ENCODE results near the gene PEBP1. TPM values are rescaled to one million over a fixed set of nuclear protein-coding genes. Genes with fewer than 3 reads are reported as not detected.

Gene PEBP1
- total RNA-seq, 1 donor = 156 TPM

GRCh38 chr12:118187751-118188435 is 52.0 kb downstream of the PEBP1 start:
- H3K4me3 ChIP-seq (ENCODE audit: low read depth, low read length) = no peak overlapping the region
- TF ChIP-seq CTCF (IDR thresholded peaks at IDR 0.05; ENCODE audit: insufficient read depth, low read depth, low read length) = no peak
- peak; percentile 15 for DNase-seq (ENCODE audit: low read depth)

DNA sequence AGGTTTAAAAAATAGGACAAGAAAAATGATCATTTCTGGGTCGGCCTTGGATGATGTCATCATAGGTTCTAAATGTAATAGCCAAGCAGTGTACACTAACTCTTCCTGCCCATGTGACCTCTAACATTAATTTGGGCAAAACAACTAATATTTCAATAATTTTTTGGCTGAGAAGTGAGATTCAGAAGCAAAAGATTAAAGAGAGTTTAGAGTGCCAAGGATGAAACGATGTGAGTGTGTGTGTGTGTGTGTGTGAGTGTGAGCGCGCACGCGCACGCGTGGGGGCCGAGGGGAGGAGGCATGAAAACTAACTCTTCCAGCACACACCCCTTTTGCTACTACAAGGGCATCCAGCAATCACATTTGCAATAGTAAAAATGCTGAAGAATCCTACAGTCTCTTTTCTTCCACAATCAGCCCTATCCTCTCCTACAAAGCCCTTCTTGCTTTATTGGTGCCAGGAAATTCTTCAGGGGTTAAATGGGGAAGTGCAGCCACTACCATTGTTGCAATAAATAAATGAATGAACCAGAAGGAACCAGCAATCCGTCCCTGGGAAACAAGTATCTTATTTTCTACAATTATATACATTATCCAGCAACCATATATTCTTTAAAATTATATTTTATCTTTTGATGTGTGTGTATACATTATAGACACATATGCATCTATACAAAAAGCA is 52.9 kb downstream of the PEBP1 start:
- no peak for TF ChIP-seq CTCF (IDR thresholded peaks at IDR 0.05; ENCODE audit: insufficient read depth, low read depth, low read length)
- H3K4me3 ChIP-seq (ENCODE audit: low read depth, low read length) = peak overlapping the region; percentile 58
- DNase-seq (ENCODE audit: low read depth) = peak; percentile 59

DNA sequence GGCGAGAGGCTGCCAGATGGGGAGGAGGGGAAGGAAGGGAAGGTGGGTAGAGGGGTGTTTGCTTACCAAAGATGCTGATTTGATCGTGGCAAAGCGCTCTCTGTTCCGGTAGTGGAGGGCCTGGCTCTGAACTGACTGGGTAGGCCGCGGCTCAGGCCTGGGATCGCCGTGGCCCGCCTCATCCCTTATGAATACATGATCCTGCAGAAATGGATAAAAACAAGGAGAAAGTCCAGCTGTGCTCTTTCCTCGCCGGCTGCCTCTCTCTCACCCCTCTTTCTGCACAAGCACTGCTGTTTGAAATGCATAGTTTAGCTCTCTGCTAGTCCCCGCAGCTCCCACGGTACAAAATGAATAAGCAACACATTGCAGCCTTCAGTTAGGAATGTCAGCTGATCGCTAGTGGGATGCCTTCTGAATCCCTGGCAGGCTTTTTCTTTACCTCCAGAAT is 53.8 kb downstream of the PEBP1 start:
- H3K4me3 ChIP-seq (ENCODE audit: low read depth, low read length) = peak overlapping the region; percentile 58
- no peak for TF ChIP-seq CTCF (IDR thresholded peaks at IDR 0.05; ENCODE audit: insufficient read depth, low read depth, low read length)
- peak; percentile 84 for DNase-seq (ENCODE audit: low read depth)

DNA sequence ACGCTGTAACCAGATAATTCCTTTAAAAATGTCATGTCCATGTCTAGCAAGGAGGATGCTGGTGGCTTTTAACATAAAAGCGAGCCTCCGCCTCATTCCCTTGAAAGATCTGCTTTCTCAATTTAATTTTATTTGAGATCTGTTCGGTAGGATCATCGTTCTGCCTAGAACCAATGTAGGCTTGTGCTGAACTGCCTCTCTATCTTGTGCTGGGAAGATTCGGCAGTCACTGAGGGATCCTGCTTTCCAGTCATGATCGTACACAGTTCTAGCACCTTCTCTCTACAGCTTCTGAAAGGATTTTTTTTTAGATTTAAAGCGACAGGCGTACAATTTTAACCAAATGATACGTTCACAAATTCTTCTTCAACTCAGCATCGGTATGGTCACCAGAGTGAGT is 54.3 kb downstream of the PEBP1 start:
- peak overlapping the region; percentile 58 for H3K4me3 ChIP-seq (ENCODE audit: low read depth, low read length)
- TF ChIP-seq CTCF (IDR thresholded peaks at IDR 0.05; ENCODE audit: insufficient read depth, low read depth, low read length) = no peak
- peak; percentile 52 for DNase-seq (ENCODE audit: low read depth)

GRCh38 chr12:118193477-118193876 is 57.6 kb downstream of the PEBP1 start:
- no peak overlapping the region for H3K4me3 ChIP-seq (ENCODE audit: low read depth, low read length)
- no peak for DNase-seq (ENCODE audit: low read depth)

DNA sequence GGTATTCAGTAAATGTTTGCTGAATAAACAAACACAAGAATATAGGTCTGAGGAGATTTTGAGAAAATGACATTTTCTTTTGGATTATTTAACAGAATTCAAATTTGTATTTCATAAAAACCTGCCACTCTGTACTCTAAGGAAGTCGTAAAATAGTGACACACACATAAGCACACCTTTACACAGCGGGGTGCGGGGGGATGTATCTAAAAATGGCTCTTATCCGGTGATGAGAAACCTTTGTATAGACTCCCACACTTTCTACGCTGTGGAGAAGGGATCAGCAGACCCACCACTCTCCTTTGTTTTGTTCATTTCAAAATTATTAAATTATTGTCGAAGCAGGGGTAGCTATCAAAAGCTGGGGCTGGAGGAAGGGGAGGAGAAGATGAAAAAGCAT is 58.0 kb downstream of the PEBP1 start:
- no peak for DNase-seq (ENCODE audit: low read depth)
- no peak for TF ChIP-seq CTCF (IDR thresholded peaks at IDR 0.05; ENCODE audit: insufficient read depth, low read depth, low read length)

More at GRCh38 chr12:118193477-118193876, 57.6 kb downstream of the PEBP1 start:
- no peak for TF ChIP-seq CTCF (IDR thresholded peaks at IDR 0.05; ENCODE audit: insufficient read depth, low read depth, low read length)

More for the DNA sequence above, 58.0 kb downstream of the PEBP1 start:
- no peak overlapping the region for H3K4me3 ChIP-seq (ENCODE audit: low read depth, low read length)

Other genes starting within 250 kb of the PEBP1 start
- not detected in 2 replicates for gene KSR2, start 167.1 kb upstream of the PEBP1 start, total RNA-seq
- 15.5 and 16.8 TPM in 2 replicates for gene RFC5, start 119.4 kb upstream of the PEBP1 start, total RNA-seq
- 156 and 171 TPM in 2 replicates for gene WSB2, start 74.9 kb upstream of the PEBP1 start, total RNA-seq
- gene VSIG10, start 32.1 kb upstream of the PEBP1 start, total RNA-seq = 21.3 and 22.5 TPM in 2 replicates
- 31.2 and 34.5 TPM in 2 replicates for gene TAOK3, start 236.8 kb downstream of the PEBP1 start, total RNA-seq
- 34.1 and 53.5 TPM in 2 replicates for gene SUDS3, start 240.4 kb downstream of the PEBP1 start, total RNA-seq

Data from fibroblast of villous mesenchyme (primary cell).